ENCODE data around the gene SLC41A3.
"Not testable (repeated sequence)": the region's sequence is repeated elsewhere in the genome, so short reads cannot be mapped to it uniquely, and the experiment has no call there.

SLC41A3 gene

DNA sequence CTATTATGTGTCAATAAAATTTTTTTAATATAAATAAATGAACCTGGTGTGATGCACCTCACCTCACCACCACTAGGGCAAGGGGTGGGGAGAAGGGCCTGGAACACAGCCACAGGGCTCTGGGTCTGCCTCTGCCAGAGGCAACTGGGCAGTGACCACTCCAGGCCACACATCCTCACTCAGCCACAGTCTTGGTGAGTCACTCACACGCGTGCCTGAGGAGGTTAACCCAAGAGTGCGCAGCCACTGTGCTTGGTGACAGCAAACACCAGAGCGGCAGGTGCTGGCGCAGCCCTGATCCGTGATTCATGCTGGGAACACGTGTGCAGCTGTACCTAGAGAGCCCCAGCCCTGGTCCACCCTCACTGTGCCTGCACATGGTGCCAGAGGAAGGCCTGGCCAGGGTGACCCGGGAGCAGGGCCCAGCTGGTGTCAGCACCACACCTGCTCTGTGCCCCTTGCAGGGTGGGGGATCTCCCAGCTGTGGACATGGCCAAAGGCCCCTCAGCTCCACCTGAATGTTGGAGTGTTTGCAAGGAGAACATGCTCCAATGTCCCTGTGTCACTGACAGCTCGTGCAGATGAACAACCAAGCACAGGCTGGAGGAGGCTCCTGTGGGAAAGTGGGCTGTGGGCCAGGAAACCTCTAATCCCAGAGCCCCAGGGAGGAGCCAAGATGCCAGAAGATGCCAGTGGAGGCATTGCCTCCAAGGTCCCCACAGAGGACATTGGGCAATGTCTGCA, 2.1 kb downstream of the SLC41A3 start:
- DNase-seq, result no peak

GRCh38 chr3:126080970-126081369, 3.0 kb downstream of the SLC41A3 start:
- DNase-seq, result no peak

DNA sequence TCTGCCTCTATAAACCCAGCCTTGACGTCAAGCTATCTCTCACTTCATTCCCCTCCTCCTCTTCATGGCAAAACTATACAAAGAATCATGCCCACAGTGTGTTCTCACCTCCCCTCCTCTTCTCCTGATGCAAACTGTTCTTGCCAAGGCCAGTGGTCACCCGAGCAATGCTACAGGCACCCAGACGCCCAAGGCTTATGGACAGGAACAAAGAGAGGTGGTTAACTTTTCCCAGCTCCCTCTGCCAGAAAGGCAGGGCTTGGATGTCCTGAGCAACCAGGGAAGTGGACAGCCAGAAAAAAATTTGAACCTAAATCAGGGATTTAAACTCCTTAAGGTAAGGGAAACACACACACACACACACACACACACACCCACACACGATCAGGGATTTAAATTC, 5.1 kb downstream of the SLC41A3 start:
- DNase-seq, result no peak

DNA sequence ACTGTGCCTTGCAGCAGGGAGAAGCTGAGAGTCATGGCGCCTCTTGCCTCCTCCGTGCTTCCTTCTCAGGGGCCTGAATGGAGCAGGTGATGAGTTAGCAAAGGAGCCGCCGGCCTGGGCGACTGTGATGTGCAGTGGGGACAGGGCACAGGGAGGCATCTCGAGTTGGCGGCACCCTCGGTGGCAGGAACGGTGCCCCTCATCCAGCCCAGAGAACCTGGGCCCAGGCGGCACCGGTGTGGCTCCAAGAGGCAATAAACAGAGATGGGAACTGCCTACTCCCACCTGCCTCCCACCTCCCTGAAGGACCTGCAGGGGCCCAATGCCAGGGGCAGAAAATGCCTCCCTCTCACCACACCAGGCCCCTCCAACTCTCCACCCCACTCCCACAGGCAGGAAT, 6.2 kb downstream of the SLC41A3 start:
- DNase-seq, result no peak

DNA sequence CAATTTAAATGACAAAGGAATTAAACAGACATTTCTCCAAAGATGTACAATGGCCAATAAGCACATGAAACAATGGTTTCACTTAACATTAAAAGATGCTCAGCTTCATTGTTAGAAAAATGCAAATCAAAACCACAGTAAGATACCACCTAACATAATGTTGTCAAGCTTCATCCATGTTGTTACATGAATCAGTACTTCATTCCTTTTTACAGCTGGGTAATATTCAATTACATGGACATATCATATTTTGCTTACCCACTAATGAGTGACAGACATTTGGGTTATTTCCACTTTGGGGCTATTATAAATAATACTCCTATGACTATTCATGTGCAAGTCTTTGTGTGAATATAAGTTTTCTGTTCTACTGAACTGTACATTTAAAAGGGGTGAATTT, 7.8 kb downstream of the SLC41A3 start:
- DNase-seq, result no peak

- DNase-seq, result no peak
Measured at GRCh38 chr3:126070146-126070545, 13.8 kb downstream of the SLC41A3 start.

GRCh38 chr3:126067959-126068358, 16.0 kb downstream of the SLC41A3 start:
- no peak for DNase-seq

GRCh38 chr3:126066676-126067075, 17.2 kb downstream of the SLC41A3 start:
- DNase-seq, result not testable (repeated sequence)

- DNase-seq, result no peak
Measured at GRCh38 chr3:126065876-126066275, 18.0 kb downstream of the SLC41A3 start.

DNA sequence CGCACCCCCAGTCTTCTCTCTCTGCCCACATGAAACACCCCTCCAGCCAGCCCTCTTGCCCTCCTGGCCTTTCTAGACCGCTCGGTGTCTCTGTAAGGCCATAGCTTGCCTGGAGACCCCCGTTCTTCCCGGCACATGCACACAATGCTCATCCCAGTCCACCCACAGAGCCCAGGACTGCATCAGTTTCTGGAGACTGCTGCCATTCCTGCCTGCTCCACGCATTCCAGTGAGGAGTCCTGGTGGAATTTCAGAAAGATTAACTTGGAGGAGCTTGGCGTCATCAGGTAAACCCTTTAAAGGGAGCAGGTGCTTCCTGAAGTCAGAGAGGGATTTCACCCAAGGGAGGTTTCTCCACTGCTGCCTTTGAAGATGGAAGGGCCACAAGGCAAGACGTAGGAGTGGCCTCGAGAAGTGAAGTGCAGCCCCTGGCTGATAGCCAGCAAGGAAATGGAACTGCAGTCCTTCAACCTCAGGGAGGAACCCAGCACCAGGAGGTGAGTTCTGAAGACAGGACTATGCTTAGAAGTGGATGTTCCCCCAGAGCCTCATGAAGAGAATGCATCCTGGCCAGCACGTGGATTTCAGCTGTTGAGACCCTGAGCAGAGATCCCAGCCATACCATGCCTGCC, 19.2 kb downstream of the SLC41A3 start:
- no peak for DNase-seq

GRCh38 chr3:126063358-126063965, 20.5 kb downstream of the SLC41A3 start:
- no peak for DNase-seq

DNA sequence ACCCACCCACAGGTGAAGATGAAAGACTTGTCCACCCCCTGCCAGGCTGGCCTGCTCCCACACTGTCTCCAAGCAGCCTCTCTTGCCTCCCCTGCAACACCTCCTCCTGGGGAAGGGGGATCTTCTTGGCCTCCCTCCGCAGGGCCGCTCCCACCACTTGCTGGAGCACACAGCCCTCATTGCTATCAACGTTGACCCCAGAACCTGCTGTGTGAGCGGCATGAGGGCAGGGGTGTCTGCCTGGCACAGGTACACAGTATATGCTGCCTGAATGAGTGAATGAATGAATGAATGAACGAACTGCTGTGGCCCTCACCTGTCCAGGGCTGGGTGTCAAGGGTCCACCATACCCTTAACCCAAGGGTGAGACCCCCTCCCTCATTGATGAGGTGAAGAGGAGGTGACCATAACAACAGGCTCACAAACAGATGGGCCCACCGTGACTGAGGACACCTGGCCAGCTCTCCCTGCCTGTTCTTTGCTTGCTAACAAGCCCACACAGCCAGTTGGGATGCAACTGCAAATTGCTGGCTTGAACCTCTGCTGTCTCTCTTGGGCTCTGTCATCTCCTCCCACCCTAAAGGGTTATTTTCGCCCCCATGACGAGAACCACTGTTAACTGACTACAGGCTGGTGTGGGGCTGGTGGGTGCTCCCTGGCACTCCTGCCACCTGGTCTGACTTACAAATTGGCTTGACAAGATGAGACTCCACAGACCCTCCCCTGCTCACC, 22.5 kb downstream of the SLC41A3 start:
- no peak for DNase-seq

DNA sequence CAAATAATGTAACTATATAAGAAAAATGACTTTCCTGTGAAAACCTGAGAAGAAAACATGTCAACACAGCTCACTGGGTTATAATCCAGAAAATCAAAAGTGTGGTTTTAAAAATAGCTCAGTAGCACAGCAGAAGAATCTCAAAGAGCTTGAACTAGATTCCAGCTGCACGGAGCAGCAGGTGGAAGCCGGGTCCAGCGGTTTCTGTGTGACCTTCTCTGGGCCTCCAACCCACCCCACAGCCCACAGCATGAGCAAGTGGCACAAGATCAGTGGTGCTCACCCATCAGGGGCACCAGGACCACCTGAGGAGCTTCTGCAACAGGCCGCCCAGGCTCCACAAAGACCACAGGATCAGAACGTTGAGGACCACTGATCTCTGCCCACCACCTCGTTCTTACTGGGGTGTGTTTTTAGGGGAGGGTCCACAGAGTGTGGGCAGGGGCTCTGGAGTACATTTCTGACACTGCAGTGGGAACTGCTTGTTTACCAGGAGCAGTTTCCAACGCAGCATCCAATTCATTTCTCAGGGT, 23.2 kb downstream of the SLC41A3 start:
- no peak for DNase-seq

DNA sequence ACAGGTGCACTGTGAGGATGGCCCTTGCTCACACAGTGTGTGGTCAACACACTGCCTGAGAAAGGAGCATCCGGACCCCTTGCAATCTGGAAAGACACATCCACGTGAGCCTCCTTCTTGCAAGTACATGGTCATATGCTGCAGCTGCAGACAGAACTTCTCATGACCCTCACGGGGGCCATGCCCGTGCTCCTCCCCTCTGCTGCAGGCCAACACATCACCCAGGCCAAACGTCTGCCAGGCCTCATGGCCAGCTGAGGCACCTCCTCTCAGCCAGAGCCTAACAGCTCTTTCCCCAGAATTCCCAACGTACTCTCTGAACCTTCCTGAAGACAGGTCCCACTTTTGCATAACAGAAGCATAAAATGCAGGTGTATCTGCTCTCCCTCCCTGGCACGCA, 25.3 kb downstream of the SLC41A3 start:
- no peak for DNase-seq

- DNase-seq, result no peak
Measured at GRCh38 chr3:126057936-126058335, 26.0 kb downstream of the SLC41A3 start.

GRCh38 chr3:126057501-126057819, 26.5 kb downstream of the SLC41A3 start:
- DNase-seq, result no peak

- DNase-seq, result no peak
Measured at GRCh38 chr3:126056681-126057500, 27.0 kb downstream of the SLC41A3 start.

- DNase-seq, result no peak
Measured at GRCh38 chr3:126056088-126056487, 27.8 kb downstream of the SLC41A3 start.

- no peak for DNase-seq
Measured at GRCh38 chr3:126054870-126055269, 29.1 kb downstream of the SLC41A3 start.

GRCh38 chr3:126053949-126054569, 29.9 kb downstream of the SLC41A3 start:
- DNase-seq, result no peak

DNA sequence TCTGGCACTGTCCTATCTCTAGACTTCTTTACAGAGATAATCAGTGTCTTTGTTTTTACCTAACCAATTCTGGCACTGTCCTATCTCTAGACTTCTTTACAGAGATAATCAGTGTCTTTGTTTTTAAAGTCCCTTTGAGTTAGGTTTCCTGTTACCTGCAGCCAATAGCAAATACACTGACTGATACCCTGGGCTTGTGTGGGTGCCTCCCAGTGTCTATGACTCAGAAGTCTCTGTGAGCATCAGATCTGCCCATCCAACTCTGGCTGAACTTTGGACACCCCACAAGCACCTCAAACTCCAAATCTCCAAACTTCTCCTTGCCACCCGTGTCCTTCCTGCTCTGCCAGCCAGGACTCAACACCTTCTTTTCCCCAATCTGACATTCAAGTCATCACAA, 30.4 kb downstream of the SLC41A3 start:
- no peak for DNase-seq
